CD4-positive, alpha-beta T cell treated with Interleukin-17A for 1 hour (primary cell): Measurements from ENCODE around the gene NCF4.

Source experiments
- DNase-seq: peaks from one replicate; pipeline ENCODE4 v3.0.0-alpha.2; 2020

Gene NCF4

GRCh38 chr22:36860821-36861659 lies at the start of gene NCF4:
NCF4 (plus strand) TSS chr22:36861006; CDS start chr22:36861172, 166 bp downstream.
- peak; percentile 58 for DNase-seq

- DNase-seq, result no peak
Measured at GRCh38 chr22:36811094-36811800, 49.6 kb upstream of the NCF4 start.

- DNase-seq, result no peak
Measured at GRCh38 chr22:36814801-36815200, 46.0 kb upstream of the NCF4 start.

GRCh38 chr22:36815558-36816338 lies 45.1 kb upstream of the NCF4 start:
- DNase-seq, result no peak

- no peak for DNase-seq
Measured at GRCh38 chr22:36816339-36816635, 44.5 kb upstream of the NCF4 start.

- DNase-seq, result no peak
Measured at GRCh38 chr22:36816636-36817524, 43.9 kb upstream of the NCF4 start, which contains the start of gene PVALB. PVALB (minus strand) TSS chr22:36817035; CDS start chr22:36817005, 30 bp downstream.

- no peak for DNase-seq
Measured at GRCh38 chr22:36817525-36817848, 43.3 kb upstream of the NCF4 start.

- no peak for DNase-seq
Measured at GRCh38 chr22:36818010-36818642, 42.7 kb upstream of the NCF4 start.

GRCh38 chr22:36819112-36819511 lies 41.7 kb upstream of the NCF4 start:
- DNase-seq, result no peak

GRCh38 chr22:36822581-36822980 lies 38.2 kb upstream of the NCF4 start:
- DNase-seq, result no peak

- no peak for DNase-seq
Measured at GRCh38 chr22:36823186-36823839, 37.5 kb upstream of the NCF4 start.

- DNase-seq, result no peak
Measured at GRCh38 chr22:36824655-36825054, 36.2 kb upstream of the NCF4 start.

- no peak for DNase-seq
Measured at GRCh38 chr22:36826262-36826661, 34.5 kb upstream of the NCF4 start.

- DNase-seq, result no peak
Measured at GRCh38 chr22:36828815-36829214, 32.0 kb upstream of the NCF4 start.

- no peak for DNase-seq
Measured at GRCh38 chr22:36829370-36830002, 31.3 kb upstream of the NCF4 start.

- DNase-seq, result peak; percentile 31
Measured at GRCh38 chr22:36830601-36831000, 30.2 kb upstream of the NCF4 start.

- no peak for DNase-seq
Measured at GRCh38 chr22:36831206-36831605, 29.6 kb upstream of the NCF4 start.

- DNase-seq, result no peak
Measured at GRCh38 chr22:36831717-36832116, 29.1 kb upstream of the NCF4 start.

GRCh38 chr22:36833073-36833472 lies 27.7 kb upstream of the NCF4 start:
- DNase-seq, result peak; percentile 8

- no peak for DNase-seq
Measured at GRCh38 chr22:36835903-36836302, 24.9 kb upstream of the NCF4 start.
